GM06990 (cell line): ENCODE measurements around the gene AK4.

Source experiments
- DNase-seq: peaks from one replicate; pipeline ENCODE4 v3.0.0-alpha.2; 2011; ENCODE audit not compliant: insufficient read length; ENCODE audit errors: extremely low read depth
- H3K27me3 ChIP-seq: replicated peaks from 2 replicates; pipeline ENCODE4 v1.6.0; 2011; ENCODE audit warnings: low read length; ENCODE audit not compliant: control insufficient read depth, insufficient read depth
- H3K36me3 ChIP-seq: 2 replicates; pipeline ENCODE4 v1.5.1; 2011; ENCODE audit warnings: low read length; ENCODE audit not compliant: control insufficient read depth, insufficient read depth
- H3K4me3 ChIP-seq: replicated peaks from 2 replicates; pipeline ENCODE4 v1.5.1; 2011; ENCODE audit warnings: low read depth, mild to moderate bottlenecking, control low read depth, low read length
- CTCF ChIP-seq: IDR thresholded peaks from 2 replicates; pipeline ENCODE4 v1.5.1; 2011; ENCODE audit warnings: low read length, control low read depth, mild to moderate bottlenecking, inconsistent platforms; ENCODE audit not compliant: insufficient read depth, poor library complexity, severe bottlenecking

AK4 gene

DNA sequence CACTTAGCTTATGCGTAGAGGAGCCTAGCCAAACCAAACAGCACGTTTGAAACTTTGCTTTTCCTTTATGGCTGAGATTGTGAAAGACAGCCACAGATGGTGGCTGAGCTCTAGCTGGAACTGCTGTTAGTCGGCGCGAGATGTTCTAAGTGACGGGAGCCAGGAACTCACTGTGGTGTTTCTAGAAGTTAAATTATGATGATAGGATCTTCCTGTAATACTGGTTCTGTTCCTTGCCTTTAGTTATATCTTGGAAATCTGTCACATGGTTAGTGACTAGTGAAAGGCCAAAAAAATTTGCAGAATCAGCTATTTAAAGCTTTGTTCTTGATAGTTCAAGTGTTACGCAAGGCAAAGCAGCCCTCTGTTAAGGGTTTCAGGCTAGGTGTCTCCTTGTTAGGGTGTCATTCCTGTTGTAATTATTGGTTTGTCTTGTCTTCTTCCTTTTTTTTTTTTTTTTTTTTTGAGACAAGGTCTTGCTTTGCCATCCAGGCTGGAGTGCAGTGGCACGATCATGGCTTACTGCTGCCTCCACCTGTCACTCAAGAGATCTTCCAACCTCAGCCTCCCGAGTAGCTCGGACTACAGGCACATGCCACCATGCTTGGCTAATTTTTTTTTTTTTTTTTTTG lies 22.6 kb downstream of the AK4 start:
- no peak for DNase-seq
- TF ChIP-seq CTCF = no peak
- no peak overlapping the region for H3K4me3 ChIP-seq
- H3K36me3 ChIP-seq = no peaks in the 10 kb centered on the region
- H3K27me3 ChIP-seq = no peaks in the 10 kb centered on the region

GRCh38 chr1:65172936-65173690 lies 25.1 kb downstream of the AK4 start:
- no peaks in the 10 kb centered on the region for H3K36me3 ChIP-seq
- H3K27me3 ChIP-seq = no peaks in the 10 kb centered on the region
- TF ChIP-seq CTCF = no peak
- no peak for DNase-seq
- no peak overlapping the region for H3K4me3 ChIP-seq

GRCh38 chr1:65174585-65174984 lies 26.6 kb downstream of the AK4 start:
- H3K27me3 ChIP-seq = no peaks in the 10 kb centered on the region
- no peak for TF ChIP-seq CTCF
- no peaks in the 10 kb centered on the region for H3K36me3 ChIP-seq
- H3K4me3 ChIP-seq = no peak overlapping the region
- DNase-seq = peak; percentile 20

DNA sequence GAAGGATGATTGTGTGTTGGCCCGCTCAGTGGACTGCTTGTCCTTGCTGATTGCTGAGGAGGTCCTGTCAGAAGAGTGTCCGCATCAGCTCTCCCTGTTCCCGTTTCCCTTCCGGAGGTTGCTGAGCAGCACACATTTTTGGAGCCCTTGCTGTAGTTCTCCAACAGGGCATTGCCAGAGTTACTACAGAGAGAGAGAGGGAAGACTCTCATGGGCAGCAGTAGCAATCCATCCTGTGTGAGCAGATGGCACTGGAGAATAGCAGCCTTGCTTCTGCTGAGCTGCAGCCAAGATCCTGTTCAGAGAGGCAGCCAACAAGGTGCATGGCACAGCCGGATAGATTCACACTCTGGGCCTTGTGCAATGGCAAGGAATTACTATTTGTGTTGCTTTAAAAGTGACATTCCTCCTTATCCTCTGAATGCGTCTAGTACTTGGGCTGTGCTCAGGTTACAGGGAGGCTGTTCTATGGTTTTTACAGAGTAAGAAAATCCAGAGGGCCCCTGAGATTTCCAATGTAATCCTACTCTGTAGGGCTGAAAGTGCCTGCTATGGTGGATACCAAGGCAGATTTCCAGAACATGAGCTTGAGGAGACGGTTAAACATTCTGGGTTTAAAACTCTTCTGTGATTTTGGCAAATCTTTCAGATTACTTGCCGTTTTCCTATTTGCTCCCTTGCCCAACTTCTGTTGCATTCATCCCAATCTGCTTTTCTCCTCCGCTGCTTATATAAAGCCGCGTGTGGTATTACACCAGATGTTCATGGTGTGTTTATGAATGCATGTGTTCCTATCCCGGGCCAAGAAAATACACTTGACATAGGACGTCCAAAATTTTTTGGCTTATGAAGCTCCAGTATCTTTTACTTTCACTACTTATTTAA lies 27.4 kb downstream of the AK4 start:
- no peak for DNase-seq
- Histone ChIP-seq H3K27me3 (no peaks in the 10 kb centered on the region), H3K36me3 (no peaks in the 10 kb centered on the region), H3K4me3 (no peak overlapping the region)
- TF ChIP-seq CTCF = no peak

DNA sequence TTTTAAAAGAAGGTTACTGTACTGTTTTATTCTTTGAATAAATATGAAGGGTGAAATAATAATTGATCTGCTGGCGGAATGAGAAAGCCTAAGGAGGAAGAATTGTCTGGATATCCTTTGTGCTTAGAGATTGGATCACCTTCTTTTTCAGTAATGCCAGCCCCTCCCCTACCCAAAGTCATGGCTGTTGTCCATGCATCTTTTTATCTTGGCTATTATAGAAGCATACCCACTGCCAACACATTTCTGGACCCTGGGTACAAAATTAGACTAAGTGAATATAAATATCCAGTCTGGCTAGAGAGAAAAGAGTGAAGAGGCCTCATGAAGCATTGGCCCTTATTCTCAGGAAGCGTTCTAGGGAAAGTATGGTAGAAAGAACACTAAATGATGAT lies 28.1 kb downstream of the AK4 start:
- Histone ChIP-seq H3K36me3 (no peaks in the 10 kb centered on the region), H3K27me3 (no peaks in the 10 kb centered on the region), H3K4me3 (no peak overlapping the region)
- TF ChIP-seq CTCF = no peak
- no peak for DNase-seq
